ENCODE data around the gene MYRIP. TPM values are rescaled to one million over a fixed set of nuclear protein-coding genes. Genes with fewer than 3 reads are reported as not detected.

MYRIP gene
- total RNA-seq, 3 donors from 2014 or later = 2.3 to 4.8 (median 2.6) TPM

GRCh38 chr3:39911465-39912309 lies 102.3 kb downstream of the MYRIP start:
- Histone ChIP-seq H3K36me3 (no peaks in the 10 kb centered on the region), H3K9me3 (no peaks in the 10 kb centered on the region), H3K4me1 (no peaks in the 10 kb centered on the region), H3K27ac (no peak overlapping the region), H3K4me3 (no peak overlapping the region), H3K27me3 (no peaks in the 10 kb centered on the region)
- no peak for DNase-seq (ENCODE audit: low spot score in 2 of 2)
- intact Hi-C loops (cut with DNase I; ENCODE audit: low total_unique reads) = no loop called here
- TF ChIP-seq, protein P1, sequence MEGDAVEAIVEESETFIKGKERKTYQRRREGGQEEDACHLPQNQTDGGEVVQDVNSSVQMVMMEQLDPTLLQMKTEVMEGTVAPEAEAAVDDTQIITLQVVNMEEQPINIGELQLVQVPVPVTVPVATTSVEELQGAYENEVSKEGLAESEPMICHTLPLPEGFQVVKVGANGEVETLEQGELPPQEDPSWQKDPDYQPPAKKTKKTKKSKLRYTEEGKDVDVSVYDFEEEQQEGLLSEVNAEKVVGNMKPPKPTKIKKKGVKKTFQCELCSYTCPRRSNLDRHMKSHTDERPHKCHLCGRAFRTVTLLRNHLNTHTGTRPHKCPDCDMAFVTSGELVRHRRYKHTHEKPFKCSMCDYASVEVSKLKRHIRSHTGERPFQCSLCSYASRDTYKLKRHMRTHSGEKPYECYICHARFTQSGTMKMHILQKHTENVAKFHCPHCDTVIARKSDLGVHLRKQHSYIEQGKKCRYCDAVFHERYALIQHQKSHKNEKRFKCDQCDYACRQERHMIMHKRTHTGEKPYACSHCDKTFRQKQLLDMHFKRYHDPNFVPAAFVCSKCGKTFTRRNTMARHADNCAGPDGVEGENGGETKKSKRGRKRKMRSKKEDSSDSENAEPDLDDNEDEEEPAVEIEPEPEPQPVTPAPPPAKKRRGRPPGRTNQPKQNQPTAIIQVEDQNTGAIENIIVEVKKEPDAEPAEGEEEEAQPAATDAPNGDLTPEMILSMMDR (IDR thresholded peaks at IDR 0.05) = no peak
- no peak for TF ChIP-seq POLR2A (IDR thresholded peaks at IDR 0.05)
- TF ChIP-seq POLR2AphosphoS5 (IDR thresholded peaks at IDR 0.05) = no peak

- intact Hi-C loops (cut with DNase I; ENCODE audit: low total_unique reads) = no loop called here
- no peak for DNase-seq (ENCODE audit: low spot score in 2 of 2)
- H3K9me3 ChIP-seq = no peaks in the 10 kb centered on the region
- no peaks in the 10 kb centered on the region for H3K36me3 ChIP-seq
- no peak overlapping the region for H3K27ac ChIP-seq
- no peaks in the 10 kb centered on the region for H3K4me1 ChIP-seq
- no peak overlapping the region for H3K4me3 ChIP-seq
- TF ChIP-seq, protein P1 (IDR thresholded peaks at IDR 0.05) = no peak
- TF ChIP-seq POLR2AphosphoS5 (IDR thresholded peaks at IDR 0.05) = no peak
- no peak for TF ChIP-seq POLR2A (IDR thresholded peaks at IDR 0.05)
- no peaks in the 10 kb centered on the region for H3K27me3 ChIP-seq
Observed at GRCh38 chr3:39915027-39915426, 105.6 kb downstream of the MYRIP start.

DNA sequence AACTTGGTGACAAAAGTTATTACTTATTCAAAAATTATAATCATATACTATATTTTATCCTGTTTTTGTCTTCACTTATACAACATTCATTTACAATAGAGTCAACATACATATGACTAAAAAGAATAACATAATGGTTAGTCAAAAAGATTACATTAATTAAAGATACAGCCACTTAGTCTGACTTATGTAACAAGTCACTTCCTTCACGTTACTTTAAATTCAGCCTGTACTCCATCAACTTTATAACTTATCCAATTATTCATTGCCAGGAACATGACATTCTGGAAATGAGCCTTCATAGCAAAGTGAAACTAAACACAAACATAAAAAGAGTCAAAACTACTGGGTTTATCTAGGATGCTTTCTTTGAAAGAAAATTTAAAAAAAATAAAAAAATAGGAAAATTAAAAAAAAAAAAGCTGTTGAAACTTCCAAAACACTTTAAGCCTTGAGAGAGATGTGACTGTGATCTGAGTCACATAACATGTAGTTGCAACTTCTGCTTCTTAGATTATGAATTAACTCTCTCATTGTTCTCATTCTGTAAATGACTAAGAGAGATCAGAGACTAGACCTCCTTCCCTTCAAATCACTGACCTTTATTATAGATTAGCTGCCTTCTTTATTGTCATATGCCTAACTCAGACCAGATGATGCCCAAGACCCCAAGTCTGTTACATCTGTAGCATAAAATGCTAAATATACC lies 107.8 kb downstream of the MYRIP start:
- intact Hi-C loops (cut with DNase I; ENCODE audit: low total_unique reads) = no loop called here
- no peaks in the 10 kb centered on the region for H3K9me3 ChIP-seq
- no peaks in the 10 kb centered on the region for H3K36me3 ChIP-seq
- no peak overlapping the region for H3K4me3 ChIP-seq
- no peaks in the 10 kb centered on the region for H3K4me1 ChIP-seq
- no peak for TF ChIP-seq POLR2AphosphoS5 (IDR thresholded peaks at IDR 0.05)
- TF ChIP-seq, protein P1 (IDR thresholded peaks at IDR 0.05) = no peak
- no peak for TF ChIP-seq POLR2A (IDR thresholded peaks at IDR 0.05)
- no peak overlapping the region for H3K27ac ChIP-seq
- DNase-seq (ENCODE audit: low spot score in 2 of 2) = no peak
- H3K27me3 ChIP-seq = no peaks in the 10 kb centered on the region

- Histone ChIP-seq H3K27ac (no peak overlapping the region), H3K4me3 (no peak overlapping the region), H3K4me1 (no peaks in the 10 kb centered on the region), H3K36me3 (no peaks in the 10 kb centered on the region), H3K9me3 (no peaks in the 10 kb centered on the region), H3K27me3 (no peaks in the 10 kb centered on the region)
- DNase-seq (ENCODE audit: low spot score in 2 of 2) = no peak
- intact Hi-C loops (cut with DNase I; ENCODE audit: low total_unique reads) = no loop called here
- TF ChIP-seq, protein P1 (IDR thresholded peaks at IDR 0.05) = no peak
- no peak for TF ChIP-seq POLR2AphosphoS5 (IDR thresholded peaks at IDR 0.05)
Observed at GRCh38 chr3:39919281-39919680, 109.9 kb downstream of the MYRIP start.

GRCh38 chr3:39920271-39920670 lies 110.9 kb downstream of the MYRIP start:
- Histone ChIP-seq H3K27me3 (no peaks in the 10 kb centered on the region), H3K36me3 (no peaks in the 10 kb centered on the region), H3K27ac (no peak overlapping the region), H3K9me3 (peaks cover 0 to under 1% of the 10 kb centered on the region in 2 donors), H3K4me1 (no peaks in the 10 kb centered on the region), H3K4me3 (no peak overlapping the region)
- TF ChIP-seq POLR2A (IDR thresholded peaks at IDR 0.05) (no peak), POLR2AphosphoS5 (IDR thresholded peaks at IDR 0.05) (no peak)
- TF ChIP-seq, protein P1 (IDR thresholded peaks at IDR 0.05) = no peak
- DNase-seq (ENCODE audit: low spot score in 2 of 2) = no peak
- intact Hi-C loops (cut with DNase I; ENCODE audit: low total_unique reads) = no loop called here
